GM12878 (cell line): Measurements from ENCODE around the gene CARD19. TPM values are rescaled to one million over a fixed set of nuclear protein-coding genes. Genes with fewer than 3 reads are reported as not detected.

Source experiments
- ATAC-seq: fragments of 200-7000 bp; cut with Tn5 transposase; 3 replicates; pipeline ENCODE4 v1.9.1; 2020; ENCODE audit warnings: mild to moderate bottlenecking, moderate library complexity
- BruUV-seq: library from RNA; stranded (reverse); fragments of 400-500 nt; replicated peaks from 2 replicates; lab custom pipeline; 2021; lab: Mats Ljungman, UMichigan
- CTCF ChIA-PET: fragments of 300-600 bp; sonication (Branson Sonifier 250); formaldehyde crosslinking; extraction: SDS; loops from one replicate; lab custom pipeline; 2021; ENCODE audit warnings: inconsistent platforms; lab: Yijun Ruan, JAX
- POLR2A ChIA-PET: fragments of 350-600 bp; formaldehyde crosslinking; extraction: SDS; loops from one replicate; lab custom pipeline; 2021; ENCODE audit warnings: inconsistent platforms; lab: Charles Lee
- RAD21 ChIA-PET: fragments of 300-600 bp; sonication (Branson Sonifier 250); formaldehyde crosslinking; loops from one replicate; lab custom pipeline; 2023; ENCODE audit warnings: antibody characterized with exemption; ENCODE audit not compliant: unreplicated experiment; lab: Charles Lee
- SMC1A ChIA-PET: fragments of 300-600 bp; sonication (Branson Sonifier 250); formaldehyde crosslinking; loops from one replicate; lab custom pipeline; 2023; ENCODE audit not compliant: unreplicated experiment, uncharacterized antibody; lab: Charles Lee
- DNase-seq: peaks from one replicate; pipeline ENCODE4 v3.0.0-alpha.2; 2011; ENCODE audit warnings: low read depth, low spot score
- FAIRE-seq: peaks from 3 replicates; lab custom pipeline; 2011; peaks lifted over from hg19 to GRCh38; lab: Jason Lieb, UNC
- H2AFZ ChIP-seq: 2 replicates; pipeline ENCODE4 v1.6.0; 2011; ENCODE audit warnings: low read depth, low read length, control low read depth; ENCODE audit not compliant: control insufficient read depth
- H3K27ac ChIP-seq: 2 replicates; pipeline ENCODE4 v1.5.1; 2011; ENCODE audit warnings: control low read depth; ENCODE audit not compliant: control insufficient read depth, insufficient read depth
- H3K27me3 ChIP-seq, 2 experiments: replicated peaks in 1 of 2; 2 replicates each; pipeline versions ENCODE4 v1.6.0 to v1.6.1; 2011; ENCODE audit warnings: low read length in 1 of 2; ENCODE audit not compliant: control insufficient read depth in 2 of 2, insufficient read depth in 2 of 2
- H3K36me3 ChIP-seq, 2 experiments: 2 replicates each; pipeline ENCODE4 v1.5.1; 2011; ENCODE audit warnings: low read length in 1 of 2; ENCODE audit not compliant: control insufficient read depth in 2 of 2, insufficient read depth in 2 of 2
- H3K4me1 ChIP-seq: 2 replicates; pipeline ENCODE4 v1.6.1; 2011; ENCODE audit warnings: mild to moderate bottlenecking, low read length, moderate library complexity, mixed read lengths; ENCODE audit not compliant: control insufficient read depth, insufficient read depth
- H3K4me2 ChIP-seq: 2 replicates; pipeline ENCODE4 v1.6.0; 2011; ENCODE audit warnings: control low read depth; ENCODE audit not compliant: control insufficient read depth, insufficient read depth
- H3K4me3 ChIP-seq: fragments of 200-600 bp; sonication (generic); 2 replicates; pipeline ENCODE4 v1.5.1; 2016
- H3K79me2 ChIP-seq: 2 replicates; pipeline ENCODE4 v1.6.0; 2011; ENCODE audit warnings: low read length; ENCODE audit not compliant: control insufficient read depth, insufficient read depth
- H3K9ac ChIP-seq: 2 replicates; pipeline ENCODE4 v1.8.0; 2011; ENCODE audit warnings: low read length, control low read depth, mixed read lengths; ENCODE audit not compliant: control insufficient read depth, insufficient read depth
- H3K9me3 ChIP-seq: replicated peaks from 3 replicates; pipeline ENCODE4 v1.5.1; 2011; ENCODE audit warnings: mild to moderate bottlenecking, low read length; ENCODE audit not compliant: control insufficient read depth, insufficient read depth
- H4K20me1 ChIP-seq: 2 replicates; pipeline ENCODE4 v1.6.0; 2011; ENCODE audit not compliant: control insufficient read depth, insufficient read depth
- ATF3 ChIP-seq: IDR thresholded peaks from 2 replicates; pipeline ENCODE4 v1.6.1; 2011; ENCODE audit warnings: low read depth, mild to moderate bottlenecking, low read length, moderate library complexity, borderline replicate concordance; ENCODE audit errors: extremely low read depth
- CEBPB ChIP-seq, 2 experiments: fragments of 150-350 bp in 1 of 2; IDR thresholded peaks; 2 replicates each; pipeline ENCODE4 v1.6.1; 2012 to 2014; ENCODE audit warnings: low read depth in 2 of 2, low read length in 2 of 2, borderline replicate concordance in 1 of 2, inconsistent platforms in 1 of 2
- EED ChIP-seq: sonication (generic); IDR thresholded peaks from 2 replicates; pipeline ENCODE4 v1.6.1; 2016; ENCODE audit warnings: antibody characterized with exemption, low read depth
- EZH2 ChIP-seq: IDR thresholded peaks from 2 replicates; pipeline ENCODE4 v1.6.1; 2012; ENCODE audit warnings: low read depth, mild to moderate bottlenecking, control low read depth, inconsistent platforms, low read length, borderline replicate concordance; ENCODE audit not compliant: control insufficient read depth
- JUNB ChIP-seq: IDR thresholded peaks from 2 replicates; pipeline ENCODE4 v1.6.1; 2016; ENCODE audit warnings: antibody characterized with exemption, mild to moderate bottlenecking
- SIN3A ChIP-seq: IDR thresholded peaks from 2 replicates; pipeline ENCODE4 v1.6.1; 2012; ENCODE audit warnings: low read depth, low read length, improper control_type of control experiment
- SMAD1 ChIP-seq: fragments of 450-650 bp; IDR thresholded peaks from 2 replicates; pipeline ENCODE4 v1.6.1; 2018; ENCODE audit warnings: mild to moderate bottlenecking, low read depth; ENCODE audit not compliant: partially characterized antibody
- WRNIP1 ChIP-seq: IDR thresholded peaks from 2 replicates; pipeline ENCODE4 v1.6.1; 2011; ENCODE audit warnings: low read depth, low read length, improper control_type of control experiment, borderline replicate concordance
- WGBS: methylation state at CpG from one replicate; pipeline ENCODE4 v1.1.6; 2016; ENCODE audit warnings: low lambda C conversion rate; ENCODE audit not compliant: insufficient replicate concordance, insufficient coverage; ENCODE audit errors: missing lambda C conversion rate; 5-methylcytosine and 5-hydroxymethylcytosine counted together
- in situ Hi-C: fragments of 300-500 bp; cut with MboI; formaldehyde crosslinking; loops from 9 replicates; pipeline ENCODE4 v1.14.3; 2018; ENCODE audit warnings: mixed read lengths
- intact Hi-C: fragments of 100-400 bp; cut with micrococcal nuclease; formaldehyde crosslinking; loops from one replicate; pipeline ENCODE4 v1.14.2; 2022; ENCODE audit not compliant: unreplicated experiment
- polyA plus RNA-seq, 11 experiments: library from polyadenylated mRNA; depleted of rRNA in 4 of 11; unstranded in 6 of 11; stranded (reverse) in 5 of 11; fragments of >200 nt; fragmentation: Nextera tagmentation in 4 of 11; fragmentation: Illumina TruSeq in 1 of 11; extraction: Ambion mirVana in 4 of 11; extraction: Trizol in 1 of 11; gene quantifications; 1 replicate in 1 of 11; 2 replicates in 10 of 11; pipeline versions ENCODE4 v1.2.1 to v1.2.3, GENCODE V29; 2011 to 2016; ENCODE audit warnings: inconsistent platforms in 2 of 11, missing spikeins in 2 of 11, low read depth in 1 of 11
- total RNA-seq, 4 experiments: library from RNA; depleted of rRNA in 3 of 4; stranded (reverse); fragments of >200 nt in 3 of 4; fragmentation: Illumina TruSeq in 1 of 4; extraction: Trizol in 1 of 4; gene quantifications; 2 replicates each; pipeline versions ENCODE4 v1.2.1 to v1.2.3, GENCODE V29; 2013 to 2021

Gene CARD19
- total and polyA plus RNA-seq, 10 of the 15 experiments (the other 5 are each of a cell fraction or from before 2014, with no cell fraction given): 0.61 to 41.6 (median 19.9) TPM

- TF ChIP-seq EZH2 (no peak), EED (no peak), SMAD1 (no peak), SIN3A (no peak), ATF3 (no peak), CEBPB (IDR thresholded peaks at IDR 0.05; ENCODE audit: borderline replicate concordance in 1 of 2, low read depth in 2 of 2, low read length in 2 of 2) (no peak)
Observed at GRCh38 chr9:93107825-93108161, 11.8 kb downstream of the CARD19 start (continued).

GRCh38 chr9:93108291-93109041 lies 12.4 kb downstream of the CARD19 start:
- FAIRE-seq (peak; percentile 7), DNase-seq (no peak), ATAC-seq (peak; percentile 76)
- peaks cover 12% of the 10 kb centered on the region for H3K4me1 ChIP-seq
- H3K79me2 ChIP-seq: no peaks in the 10 kb centered on the region
- intact Hi-C loops: loop anchor here (1.0 to 5.0 kb wide), 4 partner anchors 46 to 854 kb away; no protein-coding TSS in a partner anchor
- RAD21 ChIA-PET: interaction anchor here (0.7 to 6.8 kb wide), 25 partner anchors 10 to 458 kb away, joined by 3 to 77 read pairs (median 5); partner anchors contain the start of genes CARD19 and NINJ1
- H3K9ac ChIP-seq: no peak overlapping the region
- H3K4me3 ChIP-seq: no peak overlapping the region
- H4K20me1 ChIP-seq: no peaks in the 10 kb centered on the region
- H3K4me2 ChIP-seq: no peak overlapping the region
- SMC1A ChIA-PET: interaction anchor here (0.6 to 3.3 kb wide), 25 partner anchors 11 to 458 kb away, joined by 3 to 29 read pairs (median 4); partner anchors contain the start of genes CARD19 and NINJ1
- H3K27ac ChIP-seq: no peak overlapping the region
- peaks cover 2% of the 10 kb centered on the region; the same call in 2 of the 3 replicates for H3K9me3 ChIP-seq
- POLR2A ChIA-PET: interaction anchor here (1.0 to 2.5 kb wide), 3 partner anchors 12 to 458 kb away, joined by 3 to 11 read pairs (median 4); partner anchors contain the start of gene CARD19
- no peak for TF ChIP-seq WRNIP1
- TF ChIP-seq JUNB: peak; percentile 17; the same call in 1 of the 2 replicates
- CTCF ChIA-PET: interaction anchor here (0.6 to 7.8 kb wide), 44 partner anchors 11 to 626 kb away, joined by 3 to 130 read pairs (median 5); partner anchors contain the start of genes ASPN, CARD19 and NINJ1
- no peaks in the 10 kb centered on the region for H3K27me3 ChIP-seq
- no TSS peak for BruUV-seq
- 32% methylated on average over 15 of the region's 15 CpGs for WGBS
- no peak overlapping the region for H2AFZ ChIP-seq
- in situ Hi-C loops: loop anchor here (5.0 kb wide), 1 partner anchor 194 kb away; no protein-coding TSS in a partner anchor
- peaks cover 0 to 6% of the 10 kb centered on the region in 2 experiments; a peak in 2 of 4 replicates for H3K36me3 ChIP-seq
